ENCODE measurements around the gene ATP5ME.

DNA sequence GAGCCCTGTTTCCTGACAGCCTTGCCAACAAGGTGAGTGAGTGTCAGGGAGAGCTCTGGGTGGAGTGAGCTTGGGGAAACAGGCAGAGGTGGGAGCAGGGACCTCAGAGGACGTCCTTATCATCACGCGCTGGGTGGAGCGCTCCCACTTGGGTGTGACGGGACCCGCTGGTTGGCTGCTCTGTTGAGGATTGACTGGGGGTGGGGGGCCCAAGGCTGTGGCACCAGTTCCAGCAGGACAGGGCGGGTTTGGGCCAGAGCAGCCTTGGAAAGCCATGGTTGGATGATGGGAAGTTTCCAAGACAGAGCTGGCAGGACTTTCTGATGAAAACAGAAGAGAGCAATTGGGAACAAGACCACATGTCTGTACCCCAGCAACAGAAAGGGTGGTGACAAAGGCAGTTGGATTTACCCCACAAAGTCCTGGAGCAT lies 28.6 kb upstream of the ATP5ME start:
- TF ChIP-seq, protein P1, sequence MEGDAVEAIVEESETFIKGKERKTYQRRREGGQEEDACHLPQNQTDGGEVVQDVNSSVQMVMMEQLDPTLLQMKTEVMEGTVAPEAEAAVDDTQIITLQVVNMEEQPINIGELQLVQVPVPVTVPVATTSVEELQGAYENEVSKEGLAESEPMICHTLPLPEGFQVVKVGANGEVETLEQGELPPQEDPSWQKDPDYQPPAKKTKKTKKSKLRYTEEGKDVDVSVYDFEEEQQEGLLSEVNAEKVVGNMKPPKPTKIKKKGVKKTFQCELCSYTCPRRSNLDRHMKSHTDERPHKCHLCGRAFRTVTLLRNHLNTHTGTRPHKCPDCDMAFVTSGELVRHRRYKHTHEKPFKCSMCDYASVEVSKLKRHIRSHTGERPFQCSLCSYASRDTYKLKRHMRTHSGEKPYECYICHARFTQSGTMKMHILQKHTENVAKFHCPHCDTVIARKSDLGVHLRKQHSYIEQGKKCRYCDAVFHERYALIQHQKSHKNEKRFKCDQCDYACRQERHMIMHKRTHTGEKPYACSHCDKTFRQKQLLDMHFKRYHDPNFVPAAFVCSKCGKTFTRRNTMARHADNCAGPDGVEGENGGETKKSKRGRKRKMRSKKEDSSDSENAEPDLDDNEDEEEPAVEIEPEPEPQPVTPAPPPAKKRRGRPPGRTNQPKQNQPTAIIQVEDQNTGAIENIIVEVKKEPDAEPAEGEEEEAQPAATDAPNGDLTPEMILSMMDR (IDR thresholded peaks at IDR 0.05 in 4 of 5, conservative IDR thresholded peaks at IDR 0.05 in 1 of 5): no peak
- no peak for TF ChIP-seq POLR2A (IDR thresholded peaks at IDR 0.05)

All from gastrocnemius medialis (tissue), 4 donors.